CD8-positive, alpha-beta memory T cell (primary cell): ENCODE results near the gene NFIC. TPM values are rescaled to one million over a fixed set of nuclear protein-coding genes. Genes with fewer than 3 reads are reported as not detected.

ENCODE experiments used
- CTCF ChIA-PET: fragments of 350-600 bp; sonication (Branson Sonifier 250); formaldehyde crosslinking; loops from one replicate; lab custom pipeline; 2021; ENCODE audit warnings: antibody characterized with exemption; lab: Charles Lee
- POLR2A ChIA-PET: fragments of 350-600 bp; sonication (Branson Sonifier 250); formaldehyde crosslinking; loops from one replicate; lab custom pipeline; 2021; ENCODE audit warnings: antibody characterized with exemption; lab: Charles Lee
- DNase-seq, 5 donors: peaks; one replicate each; pipeline versions ENCODE4 v3.0.0 to v3.0.0-alpha.2; 2020 to 2022; ENCODE audit warnings: mixed read lengths in 1 of 5
- H3K27ac ChIP-seq: one replicate; pipeline ENCODE4 v1.7.0; 2013; ENCODE audit warnings: low read depth, mild to moderate bottlenecking, low read length, moderate library complexity
- H3K27me3 ChIP-seq: 2 replicates; pipeline ENCODE4 v1.7.0; 2013; ENCODE audit warnings: low read length, mild to moderate bottlenecking; ENCODE audit not compliant: insufficient read depth, poor library complexity, severe bottlenecking
- H3K36me3 ChIP-seq: 2 replicates; pipeline ENCODE4 v1.7.0; 2013; ENCODE audit warnings: mild to moderate bottlenecking, low read length, moderate library complexity; ENCODE audit not compliant: insufficient read depth
- H3K4me1 ChIP-seq: 2 replicates; pipeline ENCODE4 v1.7.0; 2013; ENCODE audit warnings: mild to moderate bottlenecking, low read length, moderate library complexity; ENCODE audit not compliant: insufficient read depth
- H3K4me3 ChIP-seq: 2 replicates; pipeline ENCODE4 v1.7.0; 2013; ENCODE audit warnings: mild to moderate bottlenecking, low read length
- H3K9me3 ChIP-seq: 2 replicates; pipeline ENCODE4 v1.7.0; 2013; ENCODE audit warnings: mild to moderate bottlenecking, low read length
- H3K27ac Mint-ChIP-seq, 8 donors: one replicate each; pipeline ENCODE4 v1.8.0; 2020 to 2021; ENCODE audit warnings: mixed read lengths in 8 of 8, mild to moderate bottlenecking in 6 of 8, inconsistent platforms in 3 of 8, moderate library complexity in 3 of 8
- H3K27me3 Mint-ChIP-seq, 2 donors: one replicate each; pipeline ENCODE4 v1.8.0; 2020 to 2021; ENCODE audit warnings: mixed read lengths in 2 of 2, mild to moderate bottlenecking in 1 of 2, moderate library complexity in 1 of 2
- H3K36me3 Mint-ChIP-seq, 3 donors: one replicate each; pipeline ENCODE4 v1.8.0; 2020 to 2021; ENCODE audit warnings: mixed read lengths in 3 of 3, inconsistent platforms in 1 of 3, mild to moderate bottlenecking in 1 of 3
- H3K4me1 Mint-ChIP-seq, 3 donors: one replicate each; pipeline ENCODE4 v1.8.0; 2020 to 2021; ENCODE audit warnings: mixed read lengths in 3 of 3, inconsistent platforms in 1 of 3, mild to moderate bottlenecking in 1 of 3
- H3K4me3 Mint-ChIP-seq, 7 donors: one replicate each; pipeline ENCODE4 v1.8.0; 2020 to 2021; ENCODE audit warnings: mixed read lengths in 7 of 7, mild to moderate bottlenecking in 6 of 7, moderate library complexity in 4 of 7, inconsistent platforms in 2 of 7
- H3K9me3 Mint-ChIP-seq, 5 donors: one replicate each; pipeline ENCODE4 v1.8.0; 2020 to 2022; ENCODE audit warnings: mixed read lengths in 5 of 5, mild to moderate bottlenecking in 3 of 5, moderate library complexity in 2 of 5, inconsistent platforms in 1 of 5
- polyA plus RNA-seq: library from polyadenylated mRNA; unstranded; fragments of 300-500 nt; fragmentation: Illumina TruSeq; gene quantifications from one replicate; pipeline ENCODE4 v1.2.3, GENCODE V29; 2021
- total RNA-seq, 2 experiments: library from RNA; stranded (reverse); gene quantifications; one replicate each; pipeline ENCODE4 v1.2.3, GENCODE V29; 2021

Gene NFIC
- total and polyA plus RNA-seq, 3 experiments from 2014 or later: 16.1 to 19.4 (median 17.8) TPM

GRCh38 chr19:3363841-3364500 is 2.4 kb upstream of the NFIC start:
- H3K4me1 ChIP-seq: peaks cover 22% of the 10 kb centered on the region
- H3K36me3 ChIP-seq: no peaks in the 10 kb centered on the region
- peak overlapping the region in 1 of 8 donors; percentile 60 for H3K27ac Mint-ChIP-seq
- ChIA-PET POLR2A (no interaction called here), CTCF (interaction anchor here (1.6 kb wide), 1 partner anchor 65 kb away, joined by 6 read pairs; no protein-coding TSS in a partner anchor)
- H3K27ac ChIP-seq: no peak overlapping the region
- peak overlapping the region in 5 of 7 donors; percentile 19 to 89 (median 44) for H3K4me3 Mint-ChIP-seq
- H3K9me3 Mint-ChIP-seq: no peaks in the 10 kb centered on the region
- H3K27me3 ChIP-seq: no peaks in the 10 kb centered on the region
- peaks cover 30 to 58% (median 38%) of the 10 kb centered on the region in 3 donors for H3K4me1 Mint-ChIP-seq
- no peak overlapping the region for H3K4me3 ChIP-seq
- H3K36me3 Mint-ChIP-seq: peaks cover 0 to 4% (median 1%) of the 10 kb centered on the region in 3 donors
- H3K27me3 Mint-ChIP-seq: peaks cover 2 to 4% of the 10 kb centered on the region in 2 donors
- no peaks in the 10 kb centered on the region for H3K9me3 ChIP-seq
- no peak for DNase-seq

GRCh38 chr19:3364501-3364858 is 1.9 kb upstream of the NFIC start:
- peaks cover 22% of the 10 kb centered on the region for H3K4me1 ChIP-seq
- Mint-ChIP-seq H3K36me3 (peaks cover 0 to 3% (median 1%) of the 10 kb centered on the region in 3 donors), H3K9me3 (no peaks in the 10 kb centered on the region), H3K27me3 (peaks cover 2 to 4% of the 10 kb centered on the region in 2 donors), H3K4me3 (peak overlapping the region in 3 of 7 donors; percentile 27 to 68 (median 32)), H3K4me1 (peaks cover 33 to 60% (median 40%) of the 10 kb centered on the region in 3 donors), H3K27ac (peak overlapping the region in 1 of 8 donors; percentile 60)
- ChIA-PET CTCF (interaction anchor here (1.6 kb wide), 1 partner anchor 65 kb away, joined by 6 read pairs; no protein-coding TSS in a partner anchor), POLR2A (interaction anchor here (0.6 kb wide), 1 partner anchor 86 kb away, joined by 3 read pairs; no protein-coding TSS in a partner anchor)
- H3K36me3 ChIP-seq: no peaks in the 10 kb centered on the region
- no peak overlapping the region for H3K27ac ChIP-seq
- H3K4me3 ChIP-seq: no peak overlapping the region
- DNase-seq: no peak
- no peaks in the 10 kb centered on the region for H3K27me3 ChIP-seq
- no peaks in the 10 kb centered on the region for H3K9me3 ChIP-seq

- Mint-ChIP-seq H3K4me3 (peak overlapping the region; percentile 56 to 88 (median 70)), H3K27me3 (peaks cover 4% of the 10 kb centered on the region in 2 donors), H3K9me3 (no peaks in the 10 kb centered on the region), H3K27ac (peak overlapping the region in 5 of 8 donors; percentile 17 to 92 (median 64)), H3K36me3 (peaks cover 0 to 3% (median 1%) of the 10 kb centered on the region in 3 donors), H3K4me1 (peaks cover 37 to 66% (median 42%) of the 10 kb centered on the region in 3 donors)
- ChIA-PET POLR2A (interaction anchor here (0.6 kb wide), 1 partner anchor 85 kb away, joined by 3 read pairs; no protein-coding TSS in a partner anchor), CTCF (interaction anchor here (0.9 to 1.6 kb wide), 2 partner anchors 10 to 64 kb away, joined by 3 to 6 read pairs; no protein-coding TSS in a partner anchor)
- Histone ChIP-seq H3K4me1 (peaks cover 22% of the 10 kb centered on the region), H3K9me3 (no peaks in the 10 kb centered on the region), H3K4me3 (no peak overlapping the region), H3K27me3 (no peaks in the 10 kb centered on the region), H3K36me3 (no peaks in the 10 kb centered on the region), H3K27ac (peak overlapping the region; percentile 61)
- no peak for DNase-seq
Observed at GRCh38 chr19:3365093-3365835, 1.1 kb upstream of the NFIC start.

- Mint-ChIP-seq H3K4me3 (peak overlapping the region in 5 of 7 donors; percentile 19 to 88 (median 67)), H3K4me1 (peaks cover 30 to 57% (median 35%) of the 10 kb centered on the region in 3 donors), H3K36me3 (peaks cover 0 to 1% (median 0%) of the 10 kb centered on the region in 3 donors), H3K27me3 (peaks cover 4% of the 10 kb centered on the region in 2 donors), H3K27ac (no peak overlapping the region), H3K9me3 (no peaks in the 10 kb centered on the region)
- H3K27me3 ChIP-seq: no peaks in the 10 kb centered on the region
- no peak for DNase-seq
- peaks cover 16% of the 10 kb centered on the region for H3K4me1 ChIP-seq
- no peaks in the 10 kb centered on the region for H3K9me3 ChIP-seq
- ChIA-PET POLR2A (no interaction called here), CTCF (no interaction called here)
- peak overlapping the region; percentile 22 for H3K4me3 ChIP-seq
- no peaks in the 10 kb centered on the region for H3K36me3 ChIP-seq
- peak overlapping the region; percentile 65 for H3K27ac ChIP-seq
Observed at GRCh38 chr19:3366753-3367627, 607 bp downstream of the NFIC start.

DNA sequence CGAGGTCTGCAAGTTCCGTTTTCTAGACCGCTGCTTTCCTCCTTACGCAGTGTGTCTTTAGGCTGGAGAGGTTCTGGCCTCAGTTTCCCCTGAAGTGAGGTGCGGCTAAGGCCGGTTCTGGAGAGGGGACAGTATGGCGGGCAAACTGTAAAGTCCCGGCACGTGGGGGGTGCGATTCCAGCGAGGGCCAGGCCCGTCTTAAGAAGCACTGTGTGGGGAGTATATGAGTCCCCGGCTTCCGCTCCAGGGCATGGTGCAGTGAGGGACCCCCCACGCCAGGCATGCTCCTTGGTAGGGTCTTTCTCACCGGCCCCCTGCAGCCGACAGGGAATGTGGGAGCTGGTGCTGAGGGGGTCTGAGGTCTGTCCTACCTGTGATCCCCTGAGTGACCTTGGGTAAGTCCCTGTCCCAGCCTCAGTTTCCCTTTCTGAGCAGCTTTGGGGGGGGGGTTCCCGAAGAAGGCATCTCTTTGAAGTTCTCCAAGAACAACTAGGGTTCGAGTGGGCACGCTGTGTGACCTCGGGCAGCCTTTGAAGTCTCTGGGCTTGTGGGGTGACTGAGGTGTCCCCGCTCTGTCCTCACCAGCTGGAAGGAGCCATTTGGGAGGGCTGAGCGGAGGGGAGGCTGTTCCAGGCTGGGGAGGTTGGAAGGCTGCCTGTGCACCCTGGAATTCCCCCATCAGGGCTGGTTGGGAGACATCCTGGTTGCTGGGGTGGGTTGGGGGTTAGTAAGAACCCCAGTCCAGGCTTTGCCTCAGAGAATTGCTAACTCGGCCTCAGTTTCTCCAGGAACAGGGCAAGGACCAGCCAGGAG is 1.5 kb downstream of the NFIC start:
- H3K4me1 Mint-ChIP-seq: peaks cover 22 to 49% (median 26%) of the 10 kb centered on the region in 3 donors
- H3K27ac ChIP-seq: peak overlapping the region; percentile 58
- no peaks in the 10 kb centered on the region for H3K36me3 ChIP-seq
- no peaks in the 10 kb centered on the region for H3K27me3 ChIP-seq
- peaks cover 4% of the 10 kb centered on the region in 2 donors for H3K27me3 Mint-ChIP-seq
- POLR2A ChIA-PET: no interaction called here
- H3K9me3 ChIP-seq: no peaks in the 10 kb centered on the region
- CTCF ChIA-PET: no interaction called here
- no peaks in the 10 kb centered on the region for H3K9me3 Mint-ChIP-seq
- peak overlapping the region; percentile 61 to 89 (median 69) for H3K4me3 Mint-ChIP-seq
- peak overlapping the region in 5 of 8 donors; percentile 30 to 61 (median 38) for H3K27ac Mint-ChIP-seq
- H3K4me3 ChIP-seq: no peak overlapping the region
- DNase-seq: no peak
- peaks cover 11% of the 10 kb centered on the region for H3K4me1 ChIP-seq
- peaks cover 0 to 1% (median 0%) of the 10 kb centered on the region in 3 donors for H3K36me3 Mint-ChIP-seq

GRCh38 chr19:3368441-3368795 is 2.0 kb downstream of the NFIC start:
- Histone ChIP-seq H3K27me3 (no peaks in the 10 kb centered on the region), H3K9me3 (no peaks in the 10 kb centered on the region), H3K4me1 (peaks cover 11% of the 10 kb centered on the region), H3K36me3 (no peaks in the 10 kb centered on the region), H3K4me3 (no peak overlapping the region), H3K27ac (peak overlapping the region; percentile 58)
- Mint-ChIP-seq H3K4me3 (peak overlapping the region in 6 of 7 donors; percentile 25 to 89 (median 66)), H3K4me1 (peaks cover 21 to 47% (median 25%) of the 10 kb centered on the region in 3 donors), H3K36me3 (peaks cover 0 to 1% (median 0%) of the 10 kb centered on the region in 3 donors), H3K9me3 (no peaks in the 10 kb centered on the region), H3K27me3 (peaks cover 4% of the 10 kb centered on the region in 2 donors), H3K27ac (peak overlapping the region in 3 of 8 donors; percentile 30 to 61 (median 60))
- ChIA-PET CTCF (no interaction called here), POLR2A (no interaction called here)
- DNase-seq: no peak

DNA sequence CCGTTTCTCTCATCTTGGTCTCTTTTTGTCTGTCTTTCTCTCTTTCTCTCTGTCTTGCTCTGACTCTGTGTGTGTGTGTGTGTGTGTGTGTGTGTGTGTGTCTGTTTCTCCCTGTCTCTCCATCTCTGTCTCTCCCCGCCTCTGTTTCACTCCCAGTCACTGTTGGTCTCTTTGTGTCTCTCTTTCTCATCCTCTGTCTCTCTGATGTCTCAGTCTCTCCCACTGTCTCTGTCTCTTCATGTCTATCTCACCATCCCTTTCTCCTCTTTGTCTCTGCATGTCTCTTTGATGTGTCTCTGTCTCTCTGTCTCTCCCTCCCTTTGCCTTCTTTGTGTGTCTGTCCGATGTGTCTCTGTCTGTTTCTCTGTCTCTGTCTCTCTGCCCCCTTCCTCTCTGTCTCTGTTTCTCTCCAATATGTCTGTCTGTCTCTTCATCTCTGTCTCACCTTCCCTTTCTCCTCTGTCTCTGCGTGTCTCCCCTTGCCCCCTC is 2.5 kb downstream of the NFIC start:
- H3K9me3 Mint-ChIP-seq: no peaks in the 10 kb centered on the region

More for the DNA sequence above, 2.5 kb downstream of the NFIC start:
- H3K27me3 ChIP-seq: no peaks in the 10 kb centered on the region
- H3K4me1 ChIP-seq: peaks cover 11% of the 10 kb centered on the region
- Mint-ChIP-seq H3K36me3 (peaks cover 0 to 1% (median 0%) of the 10 kb centered on the region in 3 donors), H3K4me3 (peak overlapping the region; percentile 25 to 89 (median 52)), H3K4me1 (peaks cover 21 to 50% (median 26%) of the 10 kb centered on the region in 3 donors), H3K27ac (peak overlapping the region in 6 of 8 donors; percentile 36 to 81 (median 56)), H3K27me3 (peaks cover 4% of the 10 kb centered on the region in 2 donors)
- ChIA-PET CTCF (no interaction called here), POLR2A (no interaction called here)
- H3K36me3 ChIP-seq: no peaks in the 10 kb centered on the region
- no peak overlapping the region for H3K4me3 ChIP-seq
- no peak for DNase-seq
- H3K9me3 ChIP-seq: no peaks in the 10 kb centered on the region
- H3K27ac ChIP-seq: peak overlapping the region; percentile 58
